Astrocyte of the cerebellum (primary cell): ENCODE measurements around the gene RNF157.
"Not testable (repeated sequence)": the region's sequence is repeated elsewhere in the genome, so short reads cannot be mapped to it uniquely, and the experiment has no call there.

Source experiments
- DNase-seq: peaks from one replicate; pipeline ENCODE4 v3.0.0-alpha.2; 2011; ENCODE audit warnings: low read depth
- H3K4me3 ChIP-seq: 2 replicates; pipeline ENCODE4 v1.5.1; 2011; ENCODE audit warnings: mild to moderate bottlenecking, low read depth, low read length, moderate library complexity
- CTCF ChIP-seq: IDR thresholded peaks from 2 replicates; pipeline ENCODE4 v1.5.1; 2012; ENCODE audit warnings: low read length, low read depth, moderate library complexity, mild to moderate bottlenecking; ENCODE audit errors: missing control alignments
- in situ Hi-C: cut with HindIII; loops from 2 replicates; pipeline ENCODE4 v1.10.0; 2017; ENCODE audit warnings: low sequenced_read_pairs

Gene RNF157

GRCh38 chr17:76236603-76237002 is 3.7 kb downstream of the RNF157 start:
- DNase-seq = no peak
- in situ Hi-C loops = no loop called here
- H3K4me3 ChIP-seq = no peak overlapping the region
- TF ChIP-seq CTCF = no peak

- H3K4me3 ChIP-seq = no peak overlapping the region
- DNase-seq = no peak
- TF ChIP-seq CTCF = no peak
- in situ Hi-C loops = no loop called here
Observed at GRCh38 chr17:76235883-76236282, 4.4 kb downstream of the RNF157 start.

- TF ChIP-seq CTCF = no peak
- DNase-seq = no peak
- in situ Hi-C loops = no loop called here
- no peak overlapping the region for H3K4me3 ChIP-seq
Observed at GRCh38 chr17:76234354-76234679, 6.0 kb downstream of the RNF157 start.

GRCh38 chr17:76233588-76234353 is 6.5 kb downstream of the RNF157 start:
- no peak for DNase-seq
- no peak for TF ChIP-seq CTCF
- in situ Hi-C loops = no loop called here
- no peak overlapping the region for H3K4me3 ChIP-seq

GRCh38 chr17:76232342-76232741 is 8.0 kb downstream of the RNF157 start:
- no peak for TF ChIP-seq CTCF

DNA sequence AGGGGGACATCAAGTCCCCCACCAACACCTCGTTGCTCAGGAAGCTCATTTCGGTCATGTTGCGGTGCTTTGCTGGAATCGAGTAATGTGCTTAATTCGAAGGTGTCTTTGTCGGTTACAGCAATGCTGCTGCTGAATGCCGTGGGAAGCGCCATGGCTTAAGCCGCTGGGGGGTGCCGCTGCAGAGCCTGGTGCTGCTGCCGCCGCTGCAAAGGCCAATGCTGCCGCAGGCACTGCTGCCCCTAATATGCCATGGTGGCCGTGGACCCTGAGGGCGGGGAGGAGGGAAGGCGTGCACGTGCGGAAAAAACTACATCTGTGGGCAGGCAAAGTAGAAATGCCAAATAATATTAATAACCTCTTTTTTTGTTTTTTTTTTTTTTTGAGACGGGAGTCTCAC is 13.5 kb downstream of the RNF157 start:
- H3K4me3 ChIP-seq, DNase-seq, in situ Hi-C loops: not testable (repeated sequence)

More at GRCh38 chr17:76232342-76232741, 8.0 kb downstream of the RNF157 start:
- H3K4me3 ChIP-seq = no peak overlapping the region
- in situ Hi-C loops = no loop called here
- DNase-seq = no peak

DNA sequence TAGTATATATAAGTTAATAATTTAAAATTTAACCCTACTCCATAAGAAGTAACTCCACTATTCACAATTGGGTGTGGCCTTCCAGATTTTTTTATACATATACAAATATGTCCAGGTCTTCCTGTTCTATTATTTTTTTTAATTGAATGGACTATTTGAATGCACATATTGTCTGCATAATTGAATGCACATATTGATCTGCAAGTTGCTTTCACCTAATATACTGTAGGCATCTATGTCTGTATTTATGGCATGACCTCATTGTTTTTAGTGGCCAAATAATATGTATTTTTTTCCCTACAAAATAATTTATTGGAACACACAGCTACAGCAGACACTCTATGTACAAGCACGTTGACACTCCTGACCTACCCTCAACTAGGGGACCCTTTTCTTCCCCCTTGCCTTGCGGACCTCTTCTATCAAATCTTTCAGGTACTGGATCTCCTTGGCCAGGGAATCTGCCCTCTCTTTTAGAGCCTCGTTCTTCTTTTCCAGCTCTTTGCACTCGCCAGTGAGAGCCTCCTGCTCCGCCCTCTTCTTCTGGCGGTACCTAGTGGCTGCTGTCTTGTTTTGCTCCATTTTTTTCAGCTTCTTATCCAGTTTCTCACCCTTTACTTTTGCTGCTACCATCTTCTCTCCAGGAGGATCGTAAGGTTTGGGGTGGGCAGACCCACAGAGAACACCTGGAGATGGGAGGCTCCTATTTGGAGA is 14.8 kb downstream of the RNF157 start:
- H3K4me3 ChIP-seq, DNase-seq, in situ Hi-C loops: not testable (repeated sequence)
